Epithelial cell of esophagus (primary cell): Measurements from ENCODE around the gene KCTD20.
A peak's percentile ranks its signal among the peaks of the same experiment; 100 is the strongest.

Experiments used
- DNase-seq: peaks from one replicate; pipeline ENCODE4 v3.0.0; 2010; ENCODE audit warnings: low read depth
- H3K4me3 ChIP-seq: 2 replicates; pipeline ENCODE4 v1.5.1; 2011; ENCODE audit warnings: mild to moderate bottlenecking, low read length, control low read depth
- CTCF ChIP-seq: IDR thresholded peaks from 2 replicates; pipeline ENCODE4 v1.5.1; 2011; ENCODE audit warnings: low read depth, mild to moderate bottlenecking, low read length, control low read depth, inconsistent platforms; ENCODE audit not compliant: insufficient read depth; ENCODE audit errors: missing control alignments

The KCTD20 gene

GRCh38 chr6:36505744-36506534 is 63.1 kb downstream of the KCTD20 start:
- no peak for TF ChIP-seq CTCF
- no peak for DNase-seq
- no peak overlapping the region for H3K4me3 ChIP-seq

GRCh38 chr6:36506611-36507010 is 63.8 kb downstream of the KCTD20 start:
- TF ChIP-seq CTCF = no peak
- no peak for DNase-seq
- H3K4me3 ChIP-seq = no peak overlapping the region

- no peak for TF ChIP-seq CTCF
- H3K4me3 ChIP-seq = no peak overlapping the region
- no peak for DNase-seq
Observed at GRCh38 chr6:36508532-36508931, 65.7 kb downstream of the KCTD20 start.

- no peak overlapping the region for H3K4me3 ChIP-seq
- TF ChIP-seq CTCF = no peak
- DNase-seq = no peak
Observed at GRCh38 chr6:36510365-36510764, 67.6 kb downstream of the KCTD20 start.

GRCh38 chr6:36514554-36515456 is 72.0 kb downstream of the KCTD20 start:
- H3K4me3 ChIP-seq = no peak overlapping the region
- TF ChIP-seq CTCF = no peak
- DNase-seq = peak; percentile 54

GRCh38 chr6:36515844-36516243 is 73.0 kb downstream of the KCTD20 start:
- no peak for DNase-seq
- TF ChIP-seq CTCF = no peak
- no peak overlapping the region for H3K4me3 ChIP-seq
